K562 (cell line): ENCODE measurements around the gene HNRNPF. TPM values are rescaled to one million over a fixed set of nuclear protein-coding genes. Genes with fewer than 3 reads are reported as not detected.
A peak's percentile ranks its signal among the peaks of the same experiment; 100 is the strongest.

Experiments used
- BRD9 ChIP-seq: fragments of 450-650 bp; IDR thresholded peaks from 2 replicates; pipeline ENCODE4 v1.6.1; 2018; ENCODE audit warnings: low read depth; ENCODE audit not compliant: partially characterized antibody
- CAMTA2 ChIP-seq: fragments of 250-450 bp; sonication (Bioruptor Pico); conservative IDR thresholded peaks from 2 replicates; pipeline ENCODE4 v1.5.1; 2022
- CBFA2T3 ChIP-seq: fragments of 450-650 bp; IDR thresholded peaks from 2 replicates; pipeline ENCODE4 v1.6.1; 2017
- CHD1 ChIP-seq: fragments of 200-600 bp; sonication (generic); IDR thresholded peaks from one replicate; pipeline ENCODE4 v1.6.1; 2012; ENCODE audit warnings: mild to moderate bottlenecking, moderate library complexity, low read length, inconsistent platforms
- CREB5 ChIP-seq: fragments of 250-450 bp; sonication (Bioruptor Pico); IDR thresholded peaks from 2 replicates; pipeline ENCODE4 v1.5.0; 2020; ENCODE audit warnings: mild to moderate bottlenecking
- E2F8 ChIP-seq: fragments of 450-650 bp; IDR thresholded peaks from 2 replicates; pipeline ENCODE4 v1.7.1; 2018; ENCODE audit warnings: mild to moderate bottlenecking, low read depth; ENCODE audit not compliant: partially characterized antibody
- ELF1 ChIP-seq: fragments of 200-800 bp; sonication (Bioruptor generic); IDR thresholded peaks from 2 replicates; pipeline ENCODE4 v1.6.1; 2016; ENCODE audit warnings: missing genetic modification characterization, missing compliant biosample characterization
- GABPB2 ChIP-seq: fragments of 250-450 bp; sonication (Bioruptor Pico); conservative IDR thresholded peaks from 2 replicates; pipeline ENCODE4 v1.5.1; 2021; ENCODE audit warnings: mild to moderate bottlenecking
- HMG20B ChIP-seq: fragments of 250-450 bp; sonication (Bioruptor Pico); IDR thresholded peaks from 2 replicates; pipeline ENCODE4 v1.5.0; 2021; ENCODE audit warnings: mild to moderate bottlenecking
- KLF1 ChIP-seq: fragments of 450-650 bp; IDR thresholded peaks from 2 replicates; pipeline ENCODE4 v1.6.1; 2016; ENCODE audit warnings: missing genetic modification characterization, missing compliant biosample characterization
- OTX1 ChIP-seq: fragments of 450-650 bp; formaldehyde crosslinking; IDR thresholded peaks from 2 replicates; pipeline ENCODE4 v1.4.0; 2022; ENCODE audit warnings: mild to moderate bottlenecking
- PML ChIP-seq: IDR thresholded peaks from 2 replicates; pipeline ENCODE4 v1.6.1; 2012; ENCODE audit warnings: low read length, inconsistent platforms
- RAD21 ChIP-seq, 2 experiments: fragments of 250-450 bp in 1 of 2; fragments of 450-650 bp in 1 of 2; sonication (Bioruptor Pico) in 1 of 2; formaldehyde crosslinking in 1 of 2; IDR thresholded peaks in 1 of 2; conservative IDR thresholded peaks in 1 of 2; 2 replicates each; pipeline versions ENCODE4 v1.4.0 to v1.8.0; 2020 to 2022; ENCODE audit warnings: mild to moderate bottlenecking in 2 of 2, moderate library complexity in 1 of 2
- RBFOX2 ChIP-seq: fragments of 200-400 bp; formaldehyde crosslinking; IDR thresholded peaks from 2 replicates; pipeline ENCODE4 v1.6.1; 2017; ENCODE audit warnings: low read depth, mild to moderate bottlenecking, low read length, moderate library complexity
- RUNX1 ChIP-seq: sonication (generic); IDR thresholded peaks from 2 replicates; pipeline ENCODE4 v1.6.1; 2016; ENCODE audit warnings: antibody characterized with exemption, low read depth
- TFE3 ChIP-seq: fragments of 450-650 bp; formaldehyde crosslinking; IDR thresholded peaks from 2 replicates; pipeline ENCODE4 v1.4.0; 2020; ENCODE audit warnings: mild to moderate bottlenecking, mixed read lengths
- THRAP3 ChIP-seq: fragments of 450-650 bp; IDR thresholded peaks from 2 replicates; pipeline ENCODE4 v1.6.1; 2016; ENCODE audit warnings: mild to moderate bottlenecking, inconsistent platforms, borderline replicate concordance
- THRB ChIP-seq: fragments of 450-650 bp; formaldehyde crosslinking; conservative IDR thresholded peaks from 2 replicates; pipeline ENCODE4 v1.4.0; 2022; ENCODE audit warnings: mild to moderate bottlenecking, missing genetic modification characterization
- ZNF23 ChIP-seq: fragments of 250-450 bp; sonication (Bioruptor Pico); IDR thresholded peaks from 2 replicates; pipeline ENCODE4 v1.4.0; 2020; ENCODE audit warnings: mild to moderate bottlenecking
- ZNF347 ChIP-seq: fragments of 450-650 bp; formaldehyde crosslinking; IDR thresholded peaks from 2 replicates; pipeline ENCODE4 v1.4.0; 2020; ENCODE audit warnings: low read depth, mild to moderate bottlenecking, moderate library complexity
- ZNF830 ChIP-seq: fragments of 250-450 bp; sonication (Bioruptor Pico); IDR thresholded peaks from 2 replicates; pipeline ENCODE4 v1.5.0; 2021; ENCODE audit warnings: mild to moderate bottlenecking
- polyA plus RNA-seq, 8 experiments: library from polyadenylated mRNA; depleted of rRNA in 4 of 8; stranded (reverse) in 5 of 8; unstranded in 3 of 8; fragments of >200 nt; fragmentation: Nextera tagmentation in 2 of 8; fragmentation: Illumina TruSeq in 1 of 8; extraction: Ambion mirVana in 2 of 8; extraction: Trizol in 1 of 8; gene quantifications; 2 replicates each; pipeline versions ENCODE4 v1.2.1 to v1.2.3, GENCODE V29; 2011 to 2014; ENCODE audit warnings: inconsistent platforms in 1 of 8, missing spikeins in 1 of 8
- total RNA-seq, 7 experiments: library from RNA; depleted of rRNA in 6 of 7; stranded (reverse); fragments of >200 nt in 6 of 7; fragmentation: Illumina TruSeq in 2 of 7; extraction: Trizol in 2 of 7; gene quantifications; 2 replicates each; pipeline versions ENCODE4 v1.2.1 to v1.2.3, GENCODE V29; 2011 to 2021; ENCODE audit warnings: low replicate concordance in 1 of 7

The HNRNPF gene
- total and polyA plus RNA-seq, 9 of the 15 experiments (the other 6 are each of a cell fraction or from before 2014, with no cell fraction given), result 192 to 489 (median 416) TPM

GRCh38 chr10:43384252-43385221 lies 24.4 kb downstream of the HNRNPF start (continued):
- peak; percentile 23; the same call in 1 of the 2 replicates for TF ChIP-seq RBFOX2
- no peak for TF ChIP-seq ELF1 (tag)
- TF ChIP-seq BRD9, result no peak
- TF ChIP-seq GABPB2 (CRISPR knock-in tag), result peak; percentile 13; the same call in 1 of the 2 replicates
- TF ChIP-seq CAMTA2 (CRISPR knock-in tag), result 0 out of 2 replicates have a peak, but pooled peaks have one; percentile 34
- TF ChIP-seq THRAP3, result peak; percentile 85; the same call in 1 of the 2 replicates
- TF ChIP-seq HMG20B (CRISPR knock-in tag), result peak; percentile 74; the same call in 1 of the 2 replicates
- TF ChIP-seq CHD1, result no peak
- no peak for TF ChIP-seq KLF1 (tag)
- 0 out of 2 replicates have a peak, but pooled peaks have one; percentile 49 for TF ChIP-seq ZNF347
- TF ChIP-seq ZNF23 (CRISPR knock-in tag), result 0 out of 2 replicates have a peak, but pooled peaks have one; percentile 16
- peak; percentile 89 for TF ChIP-seq E2F8
- TF ChIP-seq ZNF830 (CRISPR knock-in tag), result peak; percentile 13; the same call in 1 of the 2 replicates
- peak; percentile 97 for TF ChIP-seq THRB (CRISPR knock-in tag)
- peak; percentile 92 for TF ChIP-seq PML
- 0 out of 2 replicates have a peak, but pooled peaks have one; percentile 62 for TF ChIP-seq RUNX1
- no peak for TF ChIP-seq RAD21 (CRISPR knock-in tag; conservative IDR thresholded peaks at IDR 0.05 in 1 of 2, IDR thresholded peaks at IDR 0.05 in 1 of 2)
- no peak for TF ChIP-seq CREB5 (CRISPR knock-in tag)
- TF ChIP-seq CBFA2T3, result no peak
- peak; percentile 8; the same call in 1 of the 2 replicates for TF ChIP-seq TFE3 (CRISPR knock-in tag)
- peak; percentile 85 for TF ChIP-seq OTX1 (CRISPR knock-in tag)
